GM12878 (cell line): ENCODE measurements around the gene ANO2.

ENCODE experiments used
- ASH2L ChIP-seq: fragments of 300-600, 200-600 bp; sonication (generic); IDR thresholded peaks from 2 replicates; pipeline ENCODE4 v1.6.1; 2017; ENCODE audit warnings: low read depth, mild to moderate bottlenecking, borderline replicate concordance
- ATF7 ChIP-seq: fragments of 450-650 bp; IDR thresholded peaks from 2 replicates; pipeline ENCODE4 v1.6.1; 2016; ENCODE audit warnings: low read depth, mild to moderate bottlenecking
- CEBPB ChIP-seq, 2 experiments: fragments of 150-350 bp in 1 of 2; IDR thresholded peaks; 2 replicates each; pipeline ENCODE4 v1.6.1; 2012 to 2014; ENCODE audit warnings: low read depth in 2 of 2, low read length in 2 of 2, borderline replicate concordance in 1 of 2, inconsistent platforms in 1 of 2
- CTCF ChIP-seq, 3 experiments: IDR thresholded peaks in 2 of 3; conservative IDR thresholded peaks in 1 of 3; 2 replicates each; pipeline ENCODE4 v1.5.1; 2011; ENCODE audit warnings: low read depth in 3 of 3, low read length in 3 of 3, mild to moderate bottlenecking in 3 of 3, control low read depth in 2 of 3, moderate library complexity in 2 of 3, inconsistent platforms in 1 of 3, mixed read lengths in 1 of 3; ENCODE audit not compliant: control insufficient read depth in 2 of 3, insufficient read depth in 1 of 3; ENCODE audit errors: extremely low read depth in 1 of 3
- MAX ChIP-seq: IDR thresholded peaks from 2 replicates; pipeline ENCODE4 v1.6.1; 2012; ENCODE audit warnings: low read depth, low read length, improper control_type of control experiment
- NRF1 ChIP-seq: conservative IDR thresholded peaks from 2 replicates; pipeline ENCODE4 v1.6.1; 2011; ENCODE audit warnings: mild to moderate bottlenecking, low read depth, low read length, improper control_type of control experiment
- POLR2A ChIP-seq: IDR thresholded peaks from 2 replicates; pipeline ENCODE4 v1.6.1; 2011; ENCODE audit warnings: low read depth, mild to moderate bottlenecking, low read length

GRCh38 chr12:5619628-5620027, 325.4 kb downstream of the ANO2 start:
- TF ChIP-seq CTCF (IDR thresholded peaks at IDR 0.05 in 2 of 3, conservative IDR thresholded peaks at IDR 0.05 in 1 of 3; ENCODE audit: control insufficient read depth in 2 of 3, extremely low read depth in 1 of 3, insufficient read depth in 1 of 3, low read depth in 3 of 3, low read length in 3 of 3) (no peak), ATF7 (no peak), ASH2L (no peak), CEBPB (IDR thresholded peaks at IDR 0.05; ENCODE audit: borderline replicate concordance in 1 of 2, low read depth in 2 of 2, low read length in 2 of 2) (no peak), NRF1 (no peak), MAX (no peak), POLR2A (no peak)
